Measurements from ENCODE around the gene CACNA1F. TPM values are rescaled to one million over a fixed set of nuclear protein-coding genes. Genes with fewer than 3 reads are reported as not detected.

CACNA1F gene
- total and polyA plus RNA-seq, 9 of the 15 experiments (the other 6 are each of a cell fraction or from before 2014, with no cell fraction given) = under 0.01 to 0.41 (median 0.03) TPM; not detected in 3

- TF ChIP-seq ETS2 (tag; IDR thresholded peaks at IDR 0.05; ENCODE audit: borderline replicate concordance, poor library complexity, severe bottlenecking) = no peak
- TF ChIP-seq, protein P1, sequence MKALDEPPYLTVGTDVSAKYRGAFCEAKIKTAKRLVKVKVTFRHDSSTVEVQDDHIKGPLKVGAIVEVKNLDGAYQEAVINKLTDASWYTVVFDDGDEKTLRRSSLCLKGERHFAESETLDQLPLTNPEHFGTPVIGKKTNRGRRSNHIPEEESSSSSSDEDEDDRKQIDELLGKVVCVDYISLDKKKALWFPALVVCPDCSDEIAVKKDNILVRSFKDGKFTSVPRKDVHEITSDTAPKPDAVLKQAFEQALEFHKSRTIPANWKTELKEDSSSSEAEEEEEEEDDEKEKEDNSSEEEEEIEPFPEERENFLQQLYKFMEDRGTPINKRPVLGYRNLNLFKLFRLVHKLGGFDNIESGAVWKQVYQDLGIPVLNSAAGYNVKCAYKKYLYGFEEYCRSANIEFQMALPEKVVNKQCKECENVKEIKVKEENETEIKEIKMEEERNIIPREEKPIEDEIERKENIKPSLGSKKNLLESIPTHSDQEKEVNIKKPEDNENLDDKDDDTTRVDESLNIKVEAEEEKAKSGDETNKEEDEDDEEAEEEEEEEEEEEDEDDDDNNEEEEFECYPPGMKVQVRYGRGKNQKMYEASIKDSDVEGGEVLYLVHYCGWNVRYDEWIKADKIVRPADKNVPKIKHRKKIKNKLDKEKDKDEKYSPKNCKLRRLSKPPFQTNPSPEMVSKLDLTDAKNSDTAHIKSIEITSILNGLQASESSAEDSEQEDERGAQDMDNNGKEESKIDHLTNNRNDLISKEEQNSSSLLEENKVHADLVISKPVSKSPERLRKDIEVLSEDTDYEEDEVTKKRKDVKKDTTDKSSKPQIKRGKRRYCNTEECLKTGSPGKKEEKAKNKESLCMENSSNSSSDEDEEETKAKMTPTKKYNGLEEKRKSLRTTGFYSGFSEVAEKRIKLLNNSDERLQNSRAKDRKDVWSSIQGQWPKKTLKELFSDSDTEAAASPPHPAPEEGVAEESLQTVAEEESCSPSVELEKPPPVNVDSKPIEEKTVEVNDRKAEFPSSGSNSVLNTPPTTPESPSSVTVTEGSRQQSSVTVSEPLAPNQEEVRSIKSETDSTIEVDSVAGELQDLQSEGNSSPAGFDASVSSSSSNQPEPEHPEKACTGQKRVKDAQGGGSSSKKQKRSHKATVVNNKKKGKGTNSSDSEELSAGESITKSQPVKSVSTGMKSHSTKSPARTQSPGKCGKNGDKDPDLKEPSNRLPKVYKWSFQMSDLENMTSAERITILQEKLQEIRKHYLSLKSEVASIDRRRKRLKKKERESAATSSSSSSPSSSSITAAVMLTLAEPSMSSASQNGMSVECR (CRISPR knock-in tag; IDR thresholded peaks at IDR 0.05) = 0 out of 2 replicates have a peak, but pooled peaks have one; percentile 29
- TF ChIP-seq ZNF263 (CRISPR knock-in tag; IDR thresholded peaks at IDR 0.05; ENCODE audit: borderline replicate concordance) = no peak
- TF ChIP-seq, protein P2, sequence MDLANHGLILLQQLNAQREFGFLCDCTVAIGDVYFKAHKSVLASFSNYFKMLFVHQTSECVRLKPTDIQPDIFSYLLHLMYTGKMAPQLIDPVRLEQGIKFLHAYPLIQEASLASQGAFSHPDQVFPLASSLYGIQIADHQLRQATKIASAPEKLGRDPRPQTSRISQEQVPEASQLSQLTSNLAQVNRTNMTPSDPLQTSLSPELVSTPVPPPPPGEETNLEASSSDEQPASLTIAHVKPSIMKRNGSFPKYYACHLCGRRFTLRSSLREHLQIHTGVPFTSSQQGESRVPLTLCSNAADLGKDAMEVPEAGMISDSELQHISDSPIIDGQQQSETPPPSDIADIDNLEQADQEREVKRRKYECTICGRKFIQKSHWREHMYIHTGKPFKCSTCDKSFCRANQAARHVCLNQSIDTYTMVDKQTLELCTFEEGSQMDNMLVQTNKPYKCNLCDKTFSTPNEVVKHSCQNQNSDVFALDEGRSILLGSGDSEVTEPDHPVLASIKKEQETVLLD (IDR thresholded peaks at IDR 0.05) = peak; percentile 46; the same call in 1 of the 2 replicates
- TF ChIP-seq SRF (CRISPR knock-in tag; IDR thresholded peaks at IDR 0.05) = peak in 1 of 2 experiments; percentile 84; a peak in 2 of 4 replicates
- TF ChIP-seq RBM39 (optimal IDR thresholded peaks at IDR 0.05; ENCODE audit: low read depth, low read length) = no peak
- 0 out of 2 replicates have a peak, but pooled peaks have one; percentile 24 for TF ChIP-seq ZBTB1 (CRISPR knock-in tag; IDR thresholded peaks at IDR 0.05; ENCODE audit: borderline replicate concordance, low read depth)
- no peak for TF ChIP-seq CREB1 (IDR thresholded peaks at IDR 0.05)
- no peak for TF ChIP-seq CREB1 (CRISPR knock-in tag; IDR thresholded peaks at IDR 0.05)
- TF ChIP-seq L3MBTL2 (IDR thresholded peaks at IDR 0.05) = peak; percentile 76; the same call in 1 of the 2 replicates
- TF ChIP-seq FOXK1 (CRISPR knock-in tag; IDR thresholded peaks at IDR 0.05; ENCODE audit: borderline replicate concordance) = no peak
- peak; percentile 71 for TF ChIP-seq NFRKB (IDR thresholded peaks at IDR 0.05; ENCODE audit: low read depth)
- no peak for TF ChIP-seq ZNF133 (CRISPR knock-in tag; IDR thresholded peaks at IDR 0.05)
- 0 out of 2 replicates have a peak, but pooled peaks have one; percentile 12 for TF ChIP-seq LARP7 (IDR thresholded peaks at IDR 0.05)
- no peak for TF ChIP-seq HDAC6 (IDR thresholded peaks at IDR 0.05; ENCODE audit: low read depth, low read length)
- no peak for TF ChIP-seq ZNF436 (CRISPR knock-in tag; IDR thresholded peaks at IDR 0.05)
- peak in 1 of 2 experiments; percentile 39; a peak in 1 of 4 replicates for TF ChIP-seq ZMIZ1 (IDR thresholded peaks at IDR 0.05; ENCODE audit: low read depth in 2 of 2, low read length in 2 of 2)
- TF ChIP-seq ZNF699 (CRISPR knock-in tag; IDR thresholded peaks at IDR 0.05; ENCODE audit: insufficient replicate concordance) = no peak
These were observed 66.0 kb downstream of the CACNA1F start (continued) for GRCh38 chrX:49166914-49167739.
